Stimulated activated effector memory CD8-positive, alpha-beta T cell treated with anti-CD3 and anti-CD28 coated beads, Interleukin-12 subunit alpha, Interleukin-12 subunit beta, amount 100 ng/mL, for 72 hours (primary cell): Measurements from ENCODE around the gene RPL13.

Source experiments
- ATAC-seq: fragments of 150-1000 bp; cut with Tn5 transposase; 2 replicates; pipeline ENCODE4 v1.10.0; 2021
- DNase-seq, 2 donors: peaks; one replicate each; pipeline ENCODE4 v3.0.0; 2021 to 2022; ENCODE audit warnings: low spot score in 2 of 2
- H3K27ac Mint-ChIP-seq: one replicate; pipeline ENCODE4 v1.8.0; 2022; ENCODE audit warnings: mild to moderate bottlenecking, mixed read lengths
- H3K36me3 Mint-ChIP-seq: one replicate; pipeline ENCODE4 v1.8.0; 2022; ENCODE audit warnings: mild to moderate bottlenecking, mixed read lengths
- H3K4me1 Mint-ChIP-seq: one replicate; pipeline ENCODE4 v1.8.0; 2022; ENCODE audit warnings: mixed read lengths
- H3K4me3 Mint-ChIP-seq: one replicate; pipeline ENCODE4 v1.8.0; 2022; ENCODE audit warnings: mild to moderate bottlenecking, mixed read lengths
- H3K9me3 Mint-ChIP-seq: one replicate; pipeline ENCODE4 v1.8.0; 2022; ENCODE audit warnings: mixed read lengths

The RPL13 gene

DNA sequence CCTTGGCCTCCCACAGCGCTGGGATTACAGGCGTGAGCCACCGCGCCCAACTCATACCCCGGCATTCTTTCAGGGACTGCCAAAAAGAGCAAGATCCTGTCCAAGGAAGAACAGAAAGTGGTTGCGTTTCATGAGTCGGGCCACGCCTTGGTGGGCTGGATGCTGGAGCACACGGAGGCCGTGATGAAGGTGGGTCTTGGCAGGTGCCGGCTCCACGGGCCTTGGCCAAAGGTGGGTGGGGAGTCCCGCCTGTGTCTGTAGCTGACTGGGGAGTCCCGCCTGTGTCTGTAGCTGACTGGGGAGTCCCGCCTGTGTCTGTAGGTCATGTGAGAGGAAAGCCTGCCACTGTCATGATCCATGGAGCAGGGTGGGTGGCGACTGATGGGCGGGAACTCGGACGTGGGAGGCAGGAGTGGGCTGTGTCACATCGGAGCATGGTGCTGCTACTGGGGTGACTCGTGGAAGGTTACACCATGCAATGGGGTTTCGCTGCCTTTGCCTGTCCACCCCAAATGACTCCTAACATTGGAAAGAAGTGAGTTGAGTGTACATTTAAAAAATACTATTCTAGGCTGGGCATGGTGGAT is 10.0 kb upstream of the RPL13 start:
- Mint-ChIP-seq H3K27ac (no peak overlapping the region), H3K9me3 (no peaks in the 10 kb centered on the region)

DNA sequence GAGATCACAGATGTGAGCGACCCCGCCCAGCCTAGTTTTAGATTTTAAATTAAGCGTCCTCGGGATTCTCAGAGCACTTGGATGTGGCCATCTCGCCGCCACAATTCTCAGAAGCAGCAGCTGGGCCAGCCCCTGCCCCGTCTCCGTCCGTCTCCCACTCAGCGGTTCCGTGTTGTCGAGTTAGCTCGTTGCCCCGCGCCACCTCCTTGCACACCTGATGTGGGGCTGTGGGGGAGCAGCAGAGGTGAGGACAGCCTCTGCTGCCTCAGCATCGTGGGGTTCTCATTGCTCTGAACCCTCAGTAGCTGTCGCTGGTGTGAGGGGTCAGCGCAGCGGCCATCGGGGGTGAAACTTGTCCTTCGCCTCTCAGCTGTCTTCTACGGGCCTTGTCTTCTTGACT is 8.2 kb upstream of the RPL13 start:
- peaks cover 55% of the 10 kb centered on the region for H3K36me3 Mint-ChIP-seq
- no peaks in the 10 kb centered on the region for H3K9me3 Mint-ChIP-seq
- H3K4me3 Mint-ChIP-seq = no peak overlapping the region
- DNase-seq = no peak
- peak overlapping the region; percentile 70 for H3K27ac Mint-ChIP-seq
- ATAC-seq = no peak
- peaks cover 10% of the 10 kb centered on the region for H3K4me1 Mint-ChIP-seq

More for the DNA sequence above, 10.0 kb upstream of the RPL13 start:
- DNase-seq = no peak
- Mint-ChIP-seq H3K4me1 (peaks cover 8% of the 10 kb centered on the region), H3K36me3 (peaks cover 60% of the 10 kb centered on the region), H3K4me3 (no peak overlapping the region)
- no peak for ATAC-seq

DNA sequence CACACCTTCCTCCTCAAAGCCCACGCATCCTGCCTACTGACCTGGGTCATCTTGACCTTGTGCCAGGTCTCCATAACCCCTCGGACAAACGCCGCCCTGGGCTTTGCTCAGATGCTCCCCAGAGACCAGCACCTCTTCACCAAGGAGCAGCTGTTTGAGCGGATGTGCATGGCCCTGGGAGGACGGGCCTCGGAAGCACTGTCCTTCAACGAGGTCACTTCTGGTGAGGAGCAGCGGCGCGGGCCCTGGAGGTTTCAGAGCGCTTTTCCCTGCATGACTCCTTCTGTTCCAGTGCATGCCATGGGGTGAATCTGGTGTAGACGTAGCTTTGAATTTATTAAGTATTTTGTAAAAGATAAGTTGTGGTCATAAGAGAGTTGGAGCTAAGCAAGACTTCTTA is 7.6 kb upstream of the RPL13 start:
- Mint-ChIP-seq H3K4me3 (no peak overlapping the region), H3K9me3 (no peaks in the 10 kb centered on the region), H3K4me1 (peaks cover 15% of the 10 kb centered on the region), H3K36me3 (peaks cover 49% of the 10 kb centered on the region), H3K27ac (peak overlapping the region; percentile 70)
- ATAC-seq (no peak), DNase-seq (no peak)

DNA sequence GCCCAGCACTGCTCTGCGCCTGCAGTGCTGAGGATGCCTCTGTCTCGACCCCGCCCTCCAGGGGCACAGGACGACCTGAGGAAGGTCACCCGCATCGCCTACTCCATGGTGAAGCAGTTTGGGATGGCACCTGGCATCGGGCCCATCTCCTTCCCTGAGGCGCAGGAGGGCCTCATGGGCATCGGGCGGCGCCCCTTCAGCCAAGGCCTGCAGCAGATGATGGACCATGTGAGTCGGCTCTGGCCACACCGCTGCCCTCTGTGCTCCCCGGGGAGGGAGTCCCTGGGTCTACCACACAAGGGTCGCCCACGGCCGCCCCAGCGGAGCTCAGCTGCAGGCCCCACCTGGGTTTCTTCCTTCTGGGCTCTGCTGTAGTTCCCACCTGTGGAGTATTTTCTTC is 6.7 kb upstream of the RPL13 start:
- H3K36me3 Mint-ChIP-seq = peaks cover 41% of the 10 kb centered on the region
- ATAC-seq (no peak), DNase-seq (no peak)
- H3K27ac Mint-ChIP-seq = no peak overlapping the region
- H3K9me3 Mint-ChIP-seq = no peaks in the 10 kb centered on the region
- no peak overlapping the region for H3K4me3 Mint-ChIP-seq
- peaks cover 15% of the 10 kb centered on the region for H3K4me1 Mint-ChIP-seq

DNA sequence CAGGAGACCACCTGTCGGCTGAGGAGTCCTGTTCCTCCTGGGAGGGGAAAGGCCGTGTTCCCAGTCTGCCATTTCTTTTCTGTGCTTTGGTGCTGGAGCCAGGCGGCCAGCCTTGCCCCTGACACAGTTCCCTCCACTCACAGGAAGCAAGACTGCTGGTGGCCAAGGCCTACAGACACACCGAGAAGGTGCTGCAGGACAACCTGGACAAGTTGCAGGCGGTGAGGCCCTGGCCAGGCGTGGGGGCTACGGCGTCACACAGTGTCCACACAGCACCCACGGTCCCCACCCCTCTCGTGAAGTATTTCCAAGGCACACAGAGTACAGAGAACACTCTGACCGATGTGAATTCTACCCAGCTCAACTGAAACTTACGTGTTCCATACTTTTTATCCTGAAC is 6.1 kb upstream of the RPL13 start:
- Mint-ChIP-seq H3K4me1 (peaks cover 12% of the 10 kb centered on the region), H3K9me3 (no peaks in the 10 kb centered on the region), H3K4me3 (no peak overlapping the region), H3K27ac (no peak overlapping the region), H3K36me3 (peaks cover 35% of the 10 kb centered on the region)
- ATAC-seq (no peak), DNase-seq (no peak)

DNA sequence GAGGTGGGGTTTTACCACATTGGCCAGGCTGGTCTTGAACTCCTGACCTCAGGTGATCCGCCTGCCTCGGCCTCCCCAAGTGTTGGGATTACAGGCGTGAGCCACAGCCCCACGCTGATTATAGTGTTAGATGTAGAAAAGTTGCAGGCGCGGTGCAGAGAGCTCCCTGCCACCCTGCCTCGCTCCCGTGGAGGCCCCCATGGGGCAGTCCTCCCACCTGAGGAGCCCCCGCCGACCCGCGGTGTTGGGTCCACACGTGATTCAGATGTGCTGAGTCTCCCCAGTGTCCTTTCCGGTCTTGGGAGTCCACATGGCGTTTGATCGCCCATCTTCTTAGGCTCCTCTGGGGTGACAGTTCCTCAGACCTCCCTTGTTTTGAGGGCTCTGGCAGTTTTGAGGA is 5.2 kb upstream of the RPL13 start:
- H3K4me1 Mint-ChIP-seq = peaks cover 14% of the 10 kb centered on the region
- H3K27ac Mint-ChIP-seq = no peak overlapping the region

DNA sequence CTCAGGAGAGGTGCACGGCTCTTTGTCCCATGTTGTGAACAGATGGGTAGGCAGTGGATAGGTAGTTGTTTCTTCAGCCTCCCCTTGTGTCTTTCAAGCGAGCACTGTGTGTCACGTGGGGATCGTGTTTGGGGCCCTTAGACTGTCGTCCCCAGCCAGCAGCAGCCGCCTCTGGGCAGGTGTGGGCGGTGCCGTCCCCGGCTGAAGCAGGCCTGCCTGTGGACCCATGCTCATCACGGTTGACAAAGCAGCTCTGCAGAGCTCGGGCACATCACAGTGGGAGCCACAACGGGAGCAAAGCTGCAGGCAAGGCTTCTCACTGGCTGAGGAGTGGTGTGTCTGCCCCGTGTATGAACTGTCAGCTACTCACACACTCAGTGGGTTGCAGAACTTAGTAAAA is 4.7 kb upstream of the RPL13 start:
- no peak overlapping the region for H3K4me3 Mint-ChIP-seq
- no peak for DNase-seq
- H3K27ac Mint-ChIP-seq = no peak overlapping the region
- peaks cover 14% of the 10 kb centered on the region for H3K4me1 Mint-ChIP-seq
- no peak for ATAC-seq
- peaks cover 33% of the 10 kb centered on the region for H3K36me3 Mint-ChIP-seq
- H3K9me3 Mint-ChIP-seq = no peaks in the 10 kb centered on the region

More for the DNA sequence above, 5.2 kb upstream of the RPL13 start:
- Mint-ChIP-seq H3K36me3 (peaks cover 32% of the 10 kb centered on the region), H3K9me3 (no peaks in the 10 kb centered on the region), H3K4me3 (no peak overlapping the region)
- ATAC-seq (no peak), DNase-seq (no peak)

DNA sequence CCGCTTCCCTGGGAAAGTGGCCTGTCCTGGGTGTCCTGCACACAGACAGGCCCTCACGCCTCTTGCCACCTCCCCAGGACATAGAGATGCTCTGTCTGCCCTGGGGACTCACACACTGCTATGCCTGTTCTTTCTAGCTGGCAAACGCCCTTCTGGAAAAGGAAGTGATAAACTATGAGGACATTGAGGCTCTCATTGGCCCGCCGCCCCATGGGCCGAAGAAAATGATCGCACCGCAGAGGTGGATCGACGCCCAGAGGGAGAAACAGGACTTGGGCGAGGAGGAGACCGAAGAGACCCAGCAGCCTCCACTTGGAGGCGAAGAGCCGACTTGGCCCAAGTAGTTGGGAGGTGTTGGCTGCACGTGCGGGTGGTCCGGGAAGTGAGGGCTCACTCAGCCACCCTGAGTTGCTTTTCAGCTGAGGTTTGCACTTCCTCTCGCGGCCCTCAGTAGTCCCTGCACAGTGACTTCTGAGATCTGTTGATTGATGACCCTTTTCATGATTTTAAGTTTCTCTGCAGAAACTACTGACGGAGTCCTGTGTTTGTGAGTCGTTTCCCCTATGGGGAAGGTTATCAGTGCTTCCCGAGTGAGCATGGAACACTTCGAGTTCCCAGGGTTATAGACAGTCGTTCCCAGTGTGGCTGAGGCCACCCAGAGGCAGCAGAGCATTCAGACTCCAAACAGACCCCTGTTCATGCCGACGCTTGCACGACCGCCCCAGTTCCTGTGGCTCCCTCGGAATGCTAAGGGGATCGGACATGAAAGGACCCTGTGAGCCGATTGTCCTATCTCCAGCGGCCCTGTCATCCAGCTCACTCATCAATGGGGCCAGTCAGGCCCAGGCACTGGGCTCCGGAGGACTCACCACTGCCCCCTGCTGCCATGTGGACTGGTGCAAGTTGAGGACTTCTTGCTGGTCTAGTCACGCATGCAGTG is 3.5 kb upstream of the RPL13 start:
- Mint-ChIP-seq H3K27ac (no peak overlapping the region), H3K36me3 (peaks cover 42% of the 10 kb centered on the region), H3K4me3 (no peak overlapping the region), H3K9me3 (no peaks in the 10 kb centered on the region), H3K4me1 (peaks cover 21% of the 10 kb centered on the region)
- ATAC-seq = peak; percentile 69
- peak; percentile 79 to 91 for DNase-seq

DNA sequence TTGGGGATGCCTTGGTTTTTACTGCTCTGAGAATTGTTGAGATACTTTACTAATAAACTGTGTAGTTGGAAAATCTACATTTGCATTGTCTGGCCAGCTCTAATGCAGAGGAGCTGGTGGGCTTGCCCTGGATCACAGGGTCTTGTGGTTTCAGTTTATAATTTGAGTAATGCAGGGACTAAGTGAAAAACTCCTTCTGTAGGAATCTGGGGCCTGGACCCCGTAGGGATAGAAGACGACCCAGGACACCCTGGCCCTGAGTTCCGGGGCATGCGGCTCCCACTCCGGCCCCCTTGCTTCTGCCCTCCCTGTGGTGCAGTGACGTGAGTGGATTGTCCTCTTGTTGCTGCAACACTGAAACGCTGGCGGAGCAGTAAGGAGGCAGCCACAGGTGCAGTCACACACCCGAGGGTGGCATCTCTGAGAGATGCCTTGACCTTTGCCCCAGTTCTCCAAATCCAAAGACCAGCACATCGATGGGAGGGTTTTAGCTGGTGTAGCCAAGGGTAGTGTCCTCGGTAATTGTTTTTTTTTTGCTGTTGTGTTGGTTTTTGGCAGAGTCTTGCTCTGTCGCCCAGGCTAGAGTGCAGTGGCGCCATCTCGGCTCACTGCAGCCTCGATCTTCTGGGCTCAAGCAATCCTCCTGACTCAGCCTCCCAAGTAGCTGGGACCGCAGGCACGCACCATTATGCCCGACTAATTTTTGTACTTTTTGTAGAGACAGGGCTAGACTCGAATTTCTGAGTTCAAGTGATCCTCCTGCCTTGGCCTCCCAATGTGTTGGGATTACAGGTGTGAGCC is 2.6 kb upstream of the RPL13 start:
- ATAC-seq (no peak), DNase-seq (no peak)
- Mint-ChIP-seq H3K36me3 (peaks cover 51% of the 10 kb centered on the region), H3K4me3 (no peak overlapping the region), H3K27ac (no peak overlapping the region), H3K4me1 (peaks cover 27% of the 10 kb centered on the region), H3K9me3 (no peaks in the 10 kb centered on the region)

DNA sequence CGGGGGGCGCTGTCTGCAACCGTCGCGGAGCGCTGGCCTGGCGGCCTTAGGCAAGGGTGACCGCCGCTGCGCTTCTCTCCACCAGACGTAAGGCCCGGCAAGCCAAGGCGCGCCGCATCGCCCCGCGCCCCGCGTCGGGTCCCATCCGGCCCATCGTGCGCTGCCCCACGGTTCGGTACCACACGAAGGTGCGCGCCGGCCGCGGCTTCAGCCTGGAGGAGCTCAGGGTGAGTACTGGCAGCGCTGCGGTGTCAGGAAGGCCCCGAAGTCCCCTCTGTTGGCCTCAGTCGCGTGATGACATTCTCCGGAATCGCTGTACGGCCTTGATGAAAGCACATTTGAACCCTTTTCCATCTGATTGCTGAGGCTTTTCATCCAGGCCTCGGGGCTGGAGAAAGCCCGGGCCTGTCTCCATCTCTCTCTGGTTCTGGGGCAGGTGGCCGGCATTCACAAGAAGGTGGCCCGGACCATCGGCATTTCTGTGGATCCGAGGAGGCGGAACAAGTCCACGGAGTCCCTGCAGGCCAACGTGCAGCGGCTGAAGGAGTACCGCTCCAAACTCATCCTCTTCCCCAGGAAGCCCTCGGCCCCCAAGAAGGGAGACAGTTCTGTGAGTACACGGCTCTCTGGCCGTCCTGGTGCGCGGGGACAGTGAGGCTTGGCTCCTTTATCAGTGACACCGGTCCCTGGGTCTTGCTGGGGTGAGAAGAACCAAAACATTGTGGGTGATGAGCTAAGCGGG is 831 bp downstream of the RPL13 start:
- Mint-ChIP-seq H3K36me3 (peaks cover 65% of the 10 kb centered on the region), H3K27ac (peak overlapping the region; percentile 96), H3K4me1 (peaks cover 55% of the 10 kb centered on the region), H3K9me3 (no peaks in the 10 kb centered on the region), H3K4me3 (peak overlapping the region; percentile 96)
- DNase-seq (no peak), ATAC-seq (no peak)

DNA sequence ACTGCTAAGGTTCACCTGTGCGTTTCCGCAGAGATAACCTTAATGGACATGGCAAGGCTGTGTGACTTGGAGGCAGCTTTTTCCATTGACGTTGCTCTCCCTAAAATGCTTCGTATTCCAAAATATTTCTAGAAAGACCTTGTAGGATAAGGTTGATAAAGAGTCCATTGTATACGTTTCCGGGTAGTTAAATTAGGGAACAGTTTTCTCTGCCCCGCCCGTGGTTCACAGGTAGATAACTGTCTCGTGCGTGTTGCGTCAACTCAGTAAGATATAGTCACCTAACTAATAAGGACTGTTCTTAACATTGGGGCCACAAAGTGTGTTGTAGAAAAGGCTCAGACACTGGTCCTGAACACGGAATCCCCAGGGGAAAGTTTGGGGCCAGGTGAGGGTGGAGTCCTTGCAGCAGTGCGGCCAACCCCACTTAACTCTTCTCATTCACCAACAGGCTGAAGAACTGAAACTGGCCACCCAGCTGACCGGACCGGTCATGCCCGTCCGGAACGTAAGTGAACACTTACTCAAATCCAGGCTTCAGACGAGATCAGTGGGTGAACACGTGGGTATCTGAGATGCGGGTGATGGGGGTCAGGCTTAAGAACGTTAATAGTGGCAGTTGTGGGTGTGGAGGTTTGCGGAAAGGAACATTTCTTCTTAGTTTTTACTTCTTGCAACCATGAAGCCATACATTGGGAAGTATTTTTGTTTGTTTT is 1.6 kb downstream of the RPL13 start:
- peaks cover 57% of the 10 kb centered on the region for H3K4me1 Mint-ChIP-seq
- H3K9me3 Mint-ChIP-seq = no peaks in the 10 kb centered on the region
- peak overlapping the region; percentile 96 for H3K4me3 Mint-ChIP-seq
- peaks cover 65% of the 10 kb centered on the region for H3K36me3 Mint-ChIP-seq
- peak overlapping the region; percentile 96 for H3K27ac Mint-ChIP-seq
- no peak for DNase-seq
- ATAC-seq = no peak

DNA sequence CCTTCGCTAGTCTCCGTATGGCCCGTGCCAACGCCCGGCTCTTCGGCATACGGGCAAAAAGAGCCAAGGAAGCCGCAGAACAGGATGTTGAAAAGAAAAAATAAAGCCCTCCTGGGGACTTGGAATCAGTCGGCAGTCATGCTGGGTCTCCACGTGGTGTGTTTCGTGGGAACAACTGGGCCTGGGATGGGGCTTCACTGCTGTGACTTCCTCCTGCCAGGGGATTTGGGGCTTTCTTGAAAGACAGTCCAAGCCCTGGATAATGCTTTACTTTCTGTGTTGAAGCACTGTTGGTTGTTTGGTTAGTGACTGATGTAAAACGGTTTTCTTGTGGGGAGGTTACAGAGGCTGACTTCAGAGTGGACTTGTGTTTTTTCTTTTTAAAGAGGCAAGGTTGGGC is 2.5 kb downstream of the RPL13 start:
- no peak for DNase-seq
- peak overlapping the region; percentile 96 for H3K4me3 Mint-ChIP-seq
- H3K36me3 Mint-ChIP-seq = peaks cover 65% of the 10 kb centered on the region
- no peaks in the 10 kb centered on the region for H3K9me3 Mint-ChIP-seq
- peaks cover 50% of the 10 kb centered on the region for H3K4me1 Mint-ChIP-seq
- no peak for ATAC-seq
- H3K27ac Mint-ChIP-seq = peak overlapping the region; percentile 96

DNA sequence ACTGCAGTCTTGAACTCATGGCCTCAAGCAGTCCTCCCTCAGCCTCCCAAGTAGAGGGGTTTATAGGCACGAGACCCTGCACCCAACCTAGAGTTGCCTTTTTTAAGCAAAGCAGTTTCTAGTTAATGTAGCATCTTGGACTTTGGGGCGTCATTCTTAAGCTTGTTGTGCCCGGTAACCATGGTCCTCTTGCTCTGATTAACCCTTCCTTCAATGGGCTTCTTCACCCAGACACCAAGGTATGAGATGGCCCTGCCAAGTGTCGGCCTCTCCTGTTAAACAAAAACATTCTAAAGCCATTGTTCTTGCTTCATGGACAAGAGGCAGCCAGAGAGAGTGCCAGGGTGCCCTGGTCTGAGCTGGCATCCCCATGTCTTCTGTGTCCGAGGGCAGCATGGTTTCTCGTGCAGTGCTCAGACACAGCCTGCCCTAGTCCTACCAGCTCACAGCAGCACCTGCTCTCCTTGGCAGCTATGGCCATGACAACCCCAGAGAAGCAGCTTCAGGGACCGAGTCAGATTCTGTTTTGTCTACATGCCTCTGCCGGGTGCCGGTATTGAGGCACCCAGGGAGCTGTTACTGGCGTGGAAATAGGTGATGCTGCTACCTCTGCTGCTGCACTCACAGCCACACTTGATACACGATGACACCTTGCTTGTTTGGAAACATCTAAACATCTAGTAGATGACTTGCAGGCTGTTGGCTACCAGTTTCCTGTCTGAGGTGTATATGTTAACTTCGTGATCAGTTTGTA is 3.3 kb downstream of the RPL13 start:
- no peaks in the 10 kb centered on the region for H3K9me3 Mint-ChIP-seq
- H3K4me3 Mint-ChIP-seq = peak overlapping the region; percentile 96
- H3K4me1 Mint-ChIP-seq = peaks cover 50% of the 10 kb centered on the region
- H3K36me3 Mint-ChIP-seq = peaks cover 65% of the 10 kb centered on the region
- ATAC-seq (no peak), DNase-seq (no peak)
- peak overlapping the region; percentile 61 for H3K27ac Mint-ChIP-seq
